Hepatocyte (in vitro differentiated cells): Measurements from ENCODE around the gene PLEKHB1. TPM values are rescaled to one million over a fixed set of nuclear protein-coding genes. Genes with fewer than 3 reads are reported as not detected.

Experiments used
- DNase-seq: peaks from one replicate; pipeline ENCODE4 v3.0.0-alpha.2; 2016; ENCODE audit warnings: low spot score
- H2AFZ ChIP-seq: fragments of 200-600 bp; sonication (generic); 2 replicates; pipeline ENCODE4 v1.6.0; 2016; ENCODE audit warnings: antibody characterized with exemption, mild to moderate bottlenecking
- H3K27ac ChIP-seq: fragments of 200-600 bp; sonication (generic); 2 replicates; pipeline ENCODE4 v1.5.1; 2016; ENCODE audit warnings: mild to moderate bottlenecking
- H3K27me3 ChIP-seq: fragments of 200-600 bp; sonication (generic); 2 replicates; pipeline ENCODE4 v1.6.1; 2016
- H3K36me3 ChIP-seq: fragments of 200-600 bp; sonication (generic); replicated peaks from 2 replicates; pipeline ENCODE4 v1.5.1; 2016; ENCODE audit warnings: low read depth; ENCODE audit not compliant: insufficient read depth
- H3K4me1 ChIP-seq: fragments of 200-600 bp; sonication (generic); 2 replicates; pipeline ENCODE4 v1.5.1; 2016; ENCODE audit warnings: mild to moderate bottlenecking, moderate library complexity; ENCODE audit not compliant: insufficient read depth
- H3K4me2 ChIP-seq: fragments of 200-600 bp; sonication (generic); 2 replicates; pipeline ENCODE4 v1.6.0; 2016
- H3K4me3 ChIP-seq: fragments of 200-600 bp; sonication (generic); 2 replicates; pipeline ENCODE4 v1.5.1; 2016; ENCODE audit warnings: mild to moderate bottlenecking
- H3K79me2 ChIP-seq: fragments of 200-600 bp; sonication (generic); 2 replicates; pipeline ENCODE4 v1.6.0; 2017; ENCODE audit warnings: mild to moderate bottlenecking
- H3K9me2 ChIP-seq: fragments of 200-600 bp; sonication (generic); replicated peaks from 2 replicates; pipeline ENCODE4 v1.6.0; 2017; ENCODE audit warnings: mild to moderate bottlenecking; ENCODE audit not compliant: insufficient read depth
- H3K9me3 ChIP-seq: fragments of 200-600 bp; sonication (generic); 2 replicates; pipeline ENCODE4 v1.5.1; 2016; ENCODE audit warnings: low read depth, mild to moderate bottlenecking
- H4K20me1 ChIP-seq: fragments of 200-600 bp; sonication (generic); 2 replicates; pipeline ENCODE4 v1.6.0; 2016; ENCODE audit warnings: mild to moderate bottlenecking; ENCODE audit not compliant: insufficient read depth, poor library complexity, severe bottlenecking
- CTCF ChIP-seq: fragments of 200-600 bp; sonication (generic); IDR thresholded peaks from 2 replicates; pipeline ENCODE4 v1.5.1; 2016; ENCODE audit warnings: antibody characterized with exemption, mild to moderate bottlenecking; ENCODE audit not compliant: poor library complexity
- EZH2 ChIP-seq: fragments of 200-600 bp; sonication (generic); IDR thresholded peaks from 2 replicates; pipeline ENCODE4 v1.6.1; 2016; ENCODE audit warnings: antibody characterized with exemption, mild to moderate bottlenecking, borderline replicate concordance
- EZH2phosphoT487 ChIP-seq: fragments of 200-600 bp; sonication (generic); IDR thresholded peaks from one replicate; pipeline ENCODE4 v1.6.1; 2018; ENCODE audit warnings: antibody characterized with exemption, mild to moderate bottlenecking, low read depth, moderate library complexity; ENCODE audit not compliant: unreplicated experiment, severe bottlenecking
- WGBS: methylation state at CpG from one replicate; pipeline ENCODE4 v1.1.6; 2016; ENCODE audit warnings: low lambda C conversion rate; ENCODE audit errors: missing lambda C conversion rate; 5-methylcytosine and 5-hydroxymethylcytosine counted together
- polyA plus RNA-seq: library from polyadenylated mRNA; unstranded; fragments of >200 nt; fragmentation: Nextera tagmentation; extraction: Ambion mirVana; gene quantifications from 2 replicates; pipeline ENCODE4 v1.2.1, GENCODE V29; 2016
- total RNA-seq: library from RNA; depleted of rRNA; stranded (reverse); fragments of >200 nt; gene quantifications from 2 replicates; pipeline ENCODE4 v1.2.3, GENCODE V29; 2014

Gene PLEKHB1
- total and polyA plus RNA-seq, 2 experiments from 2014 or later = 12.2 to 14.8 TPM

- Histone ChIP-seq H3K27ac (no peak overlapping the region), H3K4me3 (no peak overlapping the region), H3K4me1 (no peaks in the 10 kb centered on the region), H3K27me3 (no peaks in the 10 kb centered on the region), H3K79me2 (no peaks in the 10 kb centered on the region), H3K9me2 (no peaks in the 10 kb centered on the region), H3K36me3 (no peaks in the 10 kb centered on the region), H3K4me2 (no peak overlapping the region), H3K9me3 (no peaks in the 10 kb centered on the region), H4K20me1 (no peaks in the 10 kb centered on the region), H2AFZ (no peak overlapping the region)
- no peak for DNase-seq
- 53% methylated on average over 2 of the region's 2 CpGs for WGBS
- TF ChIP-seq CTCF (no peak), EZH2 (no peak), EZH2phosphoT487 (no peak)
Observed at GRCh38 chr11:73680687-73681086, 34.3 kb downstream of the PLEKHB1 start.

GRCh38 chr11:73693899-73694525 is 47.6 kb downstream of the PLEKHB1 start:
- Histone ChIP-seq H3K4me1 (no peaks in the 10 kb centered on the region), H2AFZ (no peak overlapping the region), H3K36me3 (no peaks in the 10 kb centered on the region), H3K27ac (no peak overlapping the region), H3K4me3 (no peak overlapping the region), H3K79me2 (no peaks in the 10 kb centered on the region), H3K9me3 (no peaks in the 10 kb centered on the region), H3K4me2 (no peak overlapping the region), H3K27me3 (no peaks in the 10 kb centered on the region), H3K9me2 (no peaks in the 10 kb centered on the region), H4K20me1 (no peaks in the 10 kb centered on the region)
- WGBS = 88% methylated on average over 4 of the region's 4 CpGs
- TF ChIP-seq CTCF (no peak), EZH2phosphoT487 (no peak), EZH2 (no peak)
- DNase-seq = no peak

- Histone ChIP-seq H2AFZ (no peak overlapping the region), H4K20me1 (no peaks in the 10 kb centered on the region), H3K4me1 (no peaks in the 10 kb centered on the region), H3K27ac (no peak overlapping the region), H3K9me2 (no peaks in the 10 kb centered on the region), H3K4me2 (no peak overlapping the region), H3K9me3 (no peaks in the 10 kb centered on the region), H3K36me3 (no peaks in the 10 kb centered on the region), H3K79me2 (peaks cover 3% of the 10 kb centered on the region), H3K4me3 (no peak overlapping the region), H3K27me3 (no peaks in the 10 kb centered on the region)
- DNase-seq = no peak
- WGBS = 100% methylated on average over 1 of the region's 1 CpG
- TF ChIP-seq EZH2phosphoT487 (no peak), EZH2 (no peak), CTCF (no peak)
Observed at GRCh38 chr11:73705053-73705452, 58.7 kb downstream of the PLEKHB1 start.

GRCh38 chr11:73710964-73711363 is 64.6 kb downstream of the PLEKHB1 start:
- Histone ChIP-seq H2AFZ (no peak overlapping the region), H3K4me3 (no peak overlapping the region), H3K79me2 (peaks cover 3% of the 10 kb centered on the region), H3K9me3 (no peaks in the 10 kb centered on the region), H3K27me3 (no peaks in the 10 kb centered on the region), H3K27ac (no peak overlapping the region), H3K36me3 (no peaks in the 10 kb centered on the region), H3K9me2 (no peaks in the 10 kb centered on the region), H3K4me2 (no peak overlapping the region), H3K4me1 (no peaks in the 10 kb centered on the region), H4K20me1 (peaks cover under 1% of the 10 kb centered on the region)
- DNase-seq = no peak
- WGBS = 98% methylated on average over 3 of the region's 3 CpGs
- TF ChIP-seq EZH2phosphoT487 (no peak), CTCF (no peak), EZH2 (no peak)
